Endodermal cell (in vitro differentiated cells): Measurements from ENCODE around the gene HLA-C. TPM values are rescaled to one million over a fixed set of nuclear protein-coding genes. Genes with fewer than 3 reads are reported as not detected.
A peak's percentile ranks its signal among the peaks of the same experiment; 100 is the strongest.

Experiments
- DNase-seq: peaks from one replicate; pipeline ENCODE4 v3.0.0-alpha.2; 2017
- H3K27ac ChIP-seq: 2 replicates; pipeline ENCODE4 v1.5.1; 2013; ENCODE audit warnings: mild to moderate bottlenecking, low read depth, low read length, moderate library complexity
- H3K27me3 ChIP-seq: 2 replicates; pipeline ENCODE4 v1.6.1; 2013; ENCODE audit warnings: mild to moderate bottlenecking, low read length, moderate library complexity; ENCODE audit not compliant: insufficient read depth, control insufficient read depth, poor library complexity, severe bottlenecking
- H3K36me3 ChIP-seq: 2 replicates; pipeline ENCODE4 v1.7.0; 2013; ENCODE audit warnings: mild to moderate bottlenecking, low read length, moderate library complexity; ENCODE audit not compliant: control insufficient read depth, insufficient read depth
- H3K4me1 ChIP-seq: one replicate; pipeline ENCODE4 v1.7.0; 2013; ENCODE audit warnings: low read length; ENCODE audit not compliant: control insufficient read depth, insufficient read depth
- H3K4me3 ChIP-seq: 2 replicates; pipeline ENCODE4 v1.5.1; 2013; ENCODE audit warnings: mild to moderate bottlenecking, low read length, moderate library complexity
- H3K9ac ChIP-seq: 2 replicates; pipeline ENCODE4 v1.6.1; 2013; ENCODE audit warnings: mild to moderate bottlenecking, low read length, moderate library complexity; ENCODE audit not compliant: poor library complexity, severe bottlenecking; ENCODE audit errors: extremely low read depth
- H3K9me3 ChIP-seq: 2 replicates; pipeline ENCODE4 v1.6.1; 2013; ENCODE audit warnings: mild to moderate bottlenecking, low read length, moderate library complexity; ENCODE audit not compliant: control insufficient read depth
- H3K27ac Mint-ChIP-seq: 2 replicates; pipeline ENCODE4 v1.8.0; 2020; ENCODE audit warnings: mixed read lengths
- H3K27me3 Mint-ChIP-seq: 2 replicates; pipeline ENCODE4 v1.8.0; 2021; ENCODE audit warnings: mild to moderate bottlenecking, mixed read lengths; ENCODE audit not compliant: insufficient read depth
- H3K36me3 Mint-ChIP-seq: 2 replicates; pipeline ENCODE4 v1.8.0; 2020; ENCODE audit warnings: low read depth, mixed read lengths
- H3K4me1 Mint-ChIP-seq: 2 replicates; pipeline ENCODE4 v1.8.0; 2020; ENCODE audit warnings: mixed read lengths
- H3K4me3 Mint-ChIP-seq: 2 replicates; pipeline ENCODE4 v1.8.0; 2020; ENCODE audit warnings: mild to moderate bottlenecking, moderate library complexity, mixed read lengths
- H3K9me3 Mint-ChIP-seq: 2 replicates; pipeline ENCODE4 v1.8.0; 2020; ENCODE audit warnings: mild to moderate bottlenecking, mixed read lengths
- WGBS, 2 experiments: methylation state at CpG; one replicate each; pipeline versions ENCODE4 v1.1.5 to v1.1.7; 2013; ENCODE audit warnings: missing lambda C conversion rate in 2 of 2, mixed read lengths in 1 of 2; ENCODE audit not compliant: insufficient coverage in 1 of 2, insufficient read length in 1 of 2; 5-methylcytosine and 5-hydroxymethylcytosine counted together
- total RNA-seq, 2 donors: library from RNA; stranded (reverse); fragmentation: NEBNext Ultra II Directional in 1 of 2; extraction: Animal tissue kit (Norgen Biotek cat#: 25700) in 1 of 2; gene quantifications; 2 replicates in 1 of 2; 3 replicates in 1 of 2; pipeline ENCODE4 v1.2.1, GENCODE V29; 2021
- TF ChIP-seq, protein P1 (sequence below): fragments of 200-600 bp; sonication (generic); conservative IDR thresholded peaks from 2 replicates; pipeline ENCODE4 v1.5.0; 2021; ENCODE audit warnings: antibody characterized with exemption, mild to moderate bottlenecking

The HLA-C gene
- total RNA-seq, 2 donors from 2014 or later = 248 to 442 TPM

- Mint-ChIP-seq H3K27me3 (peaks cover 4% of the 10 kb centered on the region), H3K4me1 (peaks cover 14% of the 10 kb centered on the region), H3K36me3 (no peaks in the 10 kb centered on the region), H3K27ac (no peak overlapping the region), H3K4me3 (no peak overlapping the region), H3K9me3 (peaks cover 3% of the 10 kb centered on the region)
- 83 to 94% methylated on average over 1 to 2 of the region's 2 CpGs for WGBS, 2 experiments
- Histone ChIP-seq H3K27ac (no peak overlapping the region), H3K4me1 (no peaks in the 10 kb centered on the region), H3K4me3 (no peak overlapping the region), H3K9me3 (peaks cover 15% of the 10 kb centered on the region), H3K27me3 (no peaks in the 10 kb centered on the region), H3K9ac (no peak overlapping the region), H3K36me3 (no peaks in the 10 kb centered on the region)
- TF ChIP-seq, protein P1, sequence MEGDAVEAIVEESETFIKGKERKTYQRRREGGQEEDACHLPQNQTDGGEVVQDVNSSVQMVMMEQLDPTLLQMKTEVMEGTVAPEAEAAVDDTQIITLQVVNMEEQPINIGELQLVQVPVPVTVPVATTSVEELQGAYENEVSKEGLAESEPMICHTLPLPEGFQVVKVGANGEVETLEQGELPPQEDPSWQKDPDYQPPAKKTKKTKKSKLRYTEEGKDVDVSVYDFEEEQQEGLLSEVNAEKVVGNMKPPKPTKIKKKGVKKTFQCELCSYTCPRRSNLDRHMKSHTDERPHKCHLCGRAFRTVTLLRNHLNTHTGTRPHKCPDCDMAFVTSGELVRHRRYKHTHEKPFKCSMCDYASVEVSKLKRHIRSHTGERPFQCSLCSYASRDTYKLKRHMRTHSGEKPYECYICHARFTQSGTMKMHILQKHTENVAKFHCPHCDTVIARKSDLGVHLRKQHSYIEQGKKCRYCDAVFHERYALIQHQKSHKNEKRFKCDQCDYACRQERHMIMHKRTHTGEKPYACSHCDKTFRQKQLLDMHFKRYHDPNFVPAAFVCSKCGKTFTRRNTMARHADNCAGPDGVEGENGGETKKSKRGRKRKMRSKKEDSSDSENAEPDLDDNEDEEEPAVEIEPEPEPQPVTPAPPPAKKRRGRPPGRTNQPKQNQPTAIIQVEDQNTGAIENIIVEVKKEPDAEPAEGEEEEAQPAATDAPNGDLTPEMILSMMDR = no peak
- DNase-seq = no peak
Observed at GRCh38 chr6:31247813-31248212, 24.1 kb downstream of the HLA-C start.

DNA sequence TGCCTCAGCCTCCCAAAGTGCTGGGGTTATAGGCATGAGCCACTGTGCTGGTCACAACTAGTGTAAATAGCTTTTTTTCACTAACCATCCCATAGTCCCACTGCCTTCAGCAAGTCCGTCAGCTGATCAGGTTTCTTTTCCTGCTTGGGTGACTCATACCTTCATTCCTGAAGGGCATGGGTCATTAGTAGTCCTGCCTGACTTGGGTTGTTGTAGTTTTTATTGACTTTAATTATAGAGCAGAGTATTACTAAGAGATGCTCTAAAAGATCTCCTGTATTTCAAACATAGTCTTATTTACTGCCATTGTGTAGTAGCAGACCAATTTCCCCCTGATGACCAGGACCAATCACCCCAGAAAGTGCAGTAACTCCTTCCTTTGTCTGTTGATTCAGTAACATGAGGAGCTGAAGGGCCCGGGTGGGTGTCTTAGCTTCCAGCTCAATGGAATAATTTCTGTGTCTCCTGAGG lies 25.8 kb downstream of the HLA-C start:
- no peak for DNase-seq
- 68% methylated on average over 2 of the region's 2 CpGs; no CpG with 5 or more reads in 1 of the 2 experiments for WGBS, 2 experiments
- Mint-ChIP-seq H3K36me3 (no peaks in the 10 kb centered on the region), H3K4me3 (no peak overlapping the region), H3K9me3 (peaks cover 3% of the 10 kb centered on the region), H3K27ac (peak overlapping the region; percentile 15), H3K27me3 (peaks cover 11% of the 10 kb centered on the region), H3K4me1 (peaks cover 14% of the 10 kb centered on the region)
- H3K27me3 ChIP-seq = no peaks in the 10 kb centered on the region
- peak overlapping the region; percentile 4 for H3K4me3 ChIP-seq
- H3K27ac ChIP-seq = no peak overlapping the region
- no peak overlapping the region for H3K9ac ChIP-seq
- peaks cover 15% of the 10 kb centered on the region for H3K9me3 ChIP-seq
- TF ChIP-seq, protein P1 = no peak
- H3K36me3 ChIP-seq = no peaks in the 10 kb centered on the region
- no peaks in the 10 kb centered on the region for H3K4me1 ChIP-seq

GRCh38 chr6:31243508-31243907 lies 28.4 kb downstream of the HLA-C start:
- Histone ChIP-seq H3K4me1 (no peaks in the 10 kb centered on the region), H3K9me3 (peaks cover 15% of the 10 kb centered on the region), H3K27ac (no peak overlapping the region), H3K9ac (no peak overlapping the region), H3K36me3 (no peaks in the 10 kb centered on the region), H3K27me3 (no peaks in the 10 kb centered on the region), H3K4me3 (no peak overlapping the region)
- H3K27ac Mint-ChIP-seq = no peak overlapping the region
- H3K4me3 Mint-ChIP-seq = no peak overlapping the region
- 92% methylated on average over 1 of the region's 5 CpGs; no CpG with 5 or more reads in 1 of the 2 experiments for WGBS, 2 experiments
- H3K9me3 Mint-ChIP-seq = peaks cover 3% of the 10 kb centered on the region
- H3K27me3 Mint-ChIP-seq = peaks cover 11% of the 10 kb centered on the region
- TF ChIP-seq, protein P1 = no peak
- DNase-seq = no peak
- no peaks in the 10 kb centered on the region for H3K36me3 Mint-ChIP-seq
- peaks cover 14% of the 10 kb centered on the region for H3K4me1 Mint-ChIP-seq
